Measurements from ENCODE around the gene TRHDE. TPM values are rescaled to one million over a fixed set of nuclear protein-coding genes. Genes with fewer than 3 reads are reported as not detected.

Gene TRHDE
- total and polyA plus RNA-seq, 2 donors from 2014 or later = 1.6 to 18.6 TPM

DNA sequence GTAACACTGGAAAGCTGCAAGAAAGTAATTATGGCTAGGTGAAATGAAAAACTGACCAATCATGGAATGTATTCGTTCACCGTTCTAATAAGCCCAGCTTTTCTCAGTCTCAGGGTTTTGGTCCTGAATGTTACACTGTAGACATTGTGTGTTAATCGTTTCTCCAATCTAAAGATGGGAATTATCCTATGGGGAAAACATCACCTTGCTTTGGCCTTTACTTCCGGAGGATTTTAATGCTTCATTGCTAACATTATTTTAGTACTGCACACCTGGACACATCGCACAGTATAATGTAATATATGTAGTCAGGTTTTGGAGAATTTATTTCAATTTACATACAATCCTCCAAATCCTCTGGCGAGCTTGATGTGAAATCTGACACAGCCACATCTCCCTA is 1.2 kb upstream of the TRHDE start:
- Histone ChIP-seq H3K27me3 (ENCODE audit: control insufficient read depth, insufficient read depth, low read length) (peaks cover 5% of the 10 kb centered on the region), H3K9me3 (ENCODE audit: control insufficient read depth in 2 of 3, insufficient read depth in 1 of 3, low read length in 3 of 3) (no peaks in the 10 kb centered on the region), H3K4me1 (ENCODE audit: control insufficient read depth in 2 of 3, insufficient read depth in 2 of 3, low read depth in 1 of 3, low read length in 3 of 3) (peaks cover 0 to 6% (median 3%) of the 10 kb centered on the region in 3 donors), H3K27ac (ENCODE audit: low read depth in 2 of 2, low read length in 2 of 2) (peak overlapping the region; percentile 91 to 93), H3K4me3 (ENCODE audit: low read length in 3 of 3) (peak overlapping the region; percentile 72 to 82 (median 81)), H3K9ac (ENCODE audit: low read length in 3 of 3) (peak overlapping the region; percentile 31 to 89 (median 70)), H3K36me3 (ENCODE audit: control insufficient read depth in 2 of 3, insufficient read depth in 3 of 3, low read length in 3 of 3) (no peaks in the 10 kb centered on the region)
- intact Hi-C loops (cut with DNase I) = no loop called here
- no peak for DNase-seq
- TF ChIP-seq CTCF (IDR thresholded peaks at IDR 0.05; ENCODE audit: borderline replicate concordance, extremely low read depth, insufficient read depth) = no peak
- no peak for FAIRE-seq

GRCh38 chr12:72271451-72272090 is 599 bp upstream of the TRHDE start:
- no peak for TF ChIP-seq CTCF (IDR thresholded peaks at IDR 0.05; ENCODE audit: borderline replicate concordance, extremely low read depth, insufficient read depth)
- no peaks in the 10 kb centered on the region for H3K9me3 ChIP-seq (ENCODE audit: control insufficient read depth in 2 of 3, insufficient read depth in 1 of 3, low read length in 3 of 3)
- DNase-seq (peak in 4 of 5 donors; percentile 62 to 83 (median 79)), FAIRE-seq (no peak)
- peak overlapping the region; percentile 72 to 82 (median 81) for H3K4me3 ChIP-seq (ENCODE audit: low read length in 3 of 3)
- H3K36me3 ChIP-seq (ENCODE audit: control insufficient read depth in 2 of 3, insufficient read depth in 3 of 3, low read length in 3 of 3) = no peaks in the 10 kb centered on the region
- H3K4me1 ChIP-seq (ENCODE audit: control insufficient read depth in 2 of 3, insufficient read depth in 2 of 3, low read depth in 1 of 3, low read length in 3 of 3) = peaks cover 0 to 4% (median 3%) of the 10 kb centered on the region in 3 donors
- peak overlapping the region; percentile 91 to 93 for H3K27ac ChIP-seq (ENCODE audit: low read depth in 2 of 2, low read length in 2 of 2)
- peak overlapping the region; percentile 31 to 89 (median 70) for H3K9ac ChIP-seq (ENCODE audit: low read length in 3 of 3)
- intact Hi-C loops (cut with DNase I) = no loop called here
- peaks cover 5% of the 10 kb centered on the region for H3K27me3 ChIP-seq (ENCODE audit: control insufficient read depth, insufficient read depth, low read length)

DNA sequence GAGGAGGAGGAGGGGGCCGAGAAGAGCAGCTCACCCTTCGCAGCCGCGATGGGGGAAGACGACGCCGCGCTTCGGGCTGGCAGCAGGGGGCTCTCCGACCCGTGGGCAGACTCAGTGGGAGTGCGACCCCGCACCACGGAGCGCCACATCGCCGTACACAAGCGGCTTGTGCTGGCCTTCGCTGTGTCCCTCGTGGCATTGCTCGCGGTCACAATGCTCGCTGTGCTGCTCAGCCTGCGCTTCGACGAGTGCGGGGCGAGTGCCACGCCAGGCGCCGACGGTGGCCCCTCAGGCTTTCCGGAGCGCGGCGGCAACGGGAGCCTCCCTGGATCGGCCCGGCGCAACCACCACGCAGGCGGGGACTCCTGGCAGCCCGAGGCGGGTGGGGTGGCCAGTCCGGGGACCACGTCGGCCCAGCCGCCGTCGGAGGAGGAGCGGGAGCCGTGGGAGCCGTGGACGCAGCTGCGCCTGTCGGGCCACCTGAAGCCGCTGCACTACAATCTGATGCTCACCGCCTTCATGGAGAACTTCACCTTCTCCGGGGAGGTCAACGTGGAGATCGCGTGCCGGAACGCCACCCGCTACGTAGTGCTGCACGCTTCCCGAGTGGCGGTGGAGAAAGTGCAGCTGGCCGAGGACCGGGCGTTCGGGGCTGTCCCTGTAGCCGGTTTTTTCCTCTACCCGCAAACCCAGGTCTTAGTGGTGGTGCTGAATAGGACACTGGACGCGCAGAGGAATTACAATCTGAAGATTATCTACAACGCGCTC is 745 bp downstream of the TRHDE start:
- DNase-seq (peak; percentile 46 to 77 (median 61)), FAIRE-seq (no peak)
- Histone ChIP-seq H3K27me3 (ENCODE audit: control insufficient read depth, insufficient read depth, low read length) (peaks cover 5% of the 10 kb centered on the region), H3K36me3 (ENCODE audit: control insufficient read depth in 2 of 3, insufficient read depth in 3 of 3, low read length in 3 of 3) (no peaks in the 10 kb centered on the region), H3K4me1 (ENCODE audit: control insufficient read depth in 2 of 3, insufficient read depth in 2 of 3, low read depth in 1 of 3, low read length in 3 of 3) (peaks cover 0 to 5% (median 4%) of the 10 kb centered on the region in 3 donors), H3K27ac (ENCODE audit: low read depth in 2 of 2, low read length in 2 of 2) (peak overlapping the region; percentile 91 to 93), H3K9me3 (ENCODE audit: control insufficient read depth in 2 of 3, insufficient read depth in 1 of 3, low read length in 3 of 3) (no peaks in the 10 kb centered on the region), H3K9ac (ENCODE audit: low read length in 3 of 3) (peak overlapping the region; percentile 2 to 89 (median 72)), H3K4me3 (ENCODE audit: low read length in 3 of 3) (peak overlapping the region; percentile 77 to 81 (median 78))
- intact Hi-C loops (cut with DNase I) = no loop called here
- no peak for TF ChIP-seq CTCF (IDR thresholded peaks at IDR 0.05; ENCODE audit: borderline replicate concordance, extremely low read depth, insufficient read depth)
